Neutrophil (primary cell): ENCODE measurements around the gene DNAH7.

ENCODE experiments used
- H3K27ac ChIP-seq: fragments of 200-600 bp; sonication (generic); 2 replicates; pipeline ENCODE4 v1.5.1; 2016; ENCODE audit warnings: mild to moderate bottlenecking, moderate library complexity
- H3K27me3 ChIP-seq: fragments of 200-600 bp; sonication (generic); 2 replicates; pipeline ENCODE4 v1.6.0; 2016; ENCODE audit warnings: mild to moderate bottlenecking
- H3K36me3 ChIP-seq: fragments of 200-600 bp; sonication (generic); 2 replicates; pipeline ENCODE4 v1.5.1; 2017
- H3K4me1 ChIP-seq, 2 experiments: fragments of 200-600 bp in 1 of 2; sonication (generic) in 1 of 2; 1 replicate in 1 of 2; 2 replicates in 1 of 2; pipeline versions ENCODE4 v1.5.1 to v1.6.1; 2013 to 2016; ENCODE audit warnings: low read depth in 1 of 2, low read length in 1 of 2, mild to moderate bottlenecking in 1 of 2, moderate library complexity in 1 of 2; ENCODE audit not compliant: control insufficient read depth in 1 of 2, insufficient read depth in 1 of 2
- H3K4me3 ChIP-seq, 2 experiments: fragments of 200-600 bp in 1 of 2; sonication (generic) in 1 of 2; 1 replicate in 1 of 2; 2 replicates in 1 of 2; pipeline ENCODE4 v1.5.1; 2013 to 2016; ENCODE audit warnings: low read depth in 1 of 2, low read length in 1 of 2, mild to moderate bottlenecking in 1 of 2, moderate library complexity in 1 of 2
- H3K9me3 ChIP-seq: fragments of 200-600 bp; sonication (generic); 2 replicates; pipeline ENCODE4 v1.5.1; 2016
- CTCF ChIP-seq: fragments of 200-600 bp; sonication (generic); IDR thresholded peaks from 2 replicates; pipeline ENCODE4 v1.5.1; 2016; ENCODE audit warnings: antibody characterized with exemption

DNAH7 gene

DNA sequence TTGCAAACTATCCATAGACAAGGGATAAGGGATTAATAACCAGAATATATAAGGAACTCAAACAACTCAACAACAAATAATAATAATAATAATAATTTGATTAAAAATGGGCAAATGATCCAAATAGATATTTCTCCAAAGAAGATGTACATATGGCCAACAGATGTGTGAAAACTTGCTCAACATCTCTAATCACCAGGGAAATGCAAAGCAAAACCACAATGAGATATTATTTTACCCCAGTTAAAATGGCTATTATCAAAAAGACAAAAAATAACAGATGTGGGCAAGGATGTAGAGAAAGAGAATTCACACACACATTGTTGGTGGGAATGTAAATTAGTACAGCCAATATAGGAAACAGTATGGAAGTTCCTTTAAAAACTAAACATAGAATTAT is 26.9 kb downstream of the DNAH7 start:
- TF ChIP-seq CTCF = no peak
- H3K36me3 ChIP-seq = no peaks in the 10 kb centered on the region
- no peaks in the 10 kb centered on the region for H3K4me1 ChIP-seq
- H3K27me3 ChIP-seq = no peaks in the 10 kb centered on the region
- H3K4me3 ChIP-seq = no peak overlapping the region
- no peaks in the 10 kb centered on the region for H3K9me3 ChIP-seq
- H3K27ac ChIP-seq = no peak overlapping the region

DNA sequence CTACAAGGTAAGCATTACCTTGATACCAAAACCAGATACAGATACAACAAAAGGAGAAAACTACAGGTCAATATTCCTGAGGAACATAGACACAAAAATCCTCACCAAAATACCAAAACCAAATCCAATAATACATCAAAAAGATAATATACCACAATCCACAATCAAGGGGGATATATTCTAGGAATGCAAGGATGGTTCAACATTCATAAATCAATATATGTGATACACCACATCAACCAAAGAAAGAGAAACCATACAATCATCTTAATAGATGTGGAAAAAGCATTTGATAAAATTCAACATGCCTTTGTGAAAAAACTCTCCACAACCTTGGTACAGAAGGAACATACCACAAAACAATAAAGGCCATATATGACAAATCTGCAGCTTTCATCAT is 28.4 kb downstream of the DNAH7 start:
- Histone ChIP-seq H3K4me3 (no peak overlapping the region), H3K27me3 (no peaks in the 10 kb centered on the region), H3K4me1 (no peaks in the 10 kb centered on the region), H3K9me3 (no peaks in the 10 kb centered on the region), H3K27ac (no peak overlapping the region), H3K36me3 (no peaks in the 10 kb centered on the region)
- no peak for TF ChIP-seq CTCF

DNA sequence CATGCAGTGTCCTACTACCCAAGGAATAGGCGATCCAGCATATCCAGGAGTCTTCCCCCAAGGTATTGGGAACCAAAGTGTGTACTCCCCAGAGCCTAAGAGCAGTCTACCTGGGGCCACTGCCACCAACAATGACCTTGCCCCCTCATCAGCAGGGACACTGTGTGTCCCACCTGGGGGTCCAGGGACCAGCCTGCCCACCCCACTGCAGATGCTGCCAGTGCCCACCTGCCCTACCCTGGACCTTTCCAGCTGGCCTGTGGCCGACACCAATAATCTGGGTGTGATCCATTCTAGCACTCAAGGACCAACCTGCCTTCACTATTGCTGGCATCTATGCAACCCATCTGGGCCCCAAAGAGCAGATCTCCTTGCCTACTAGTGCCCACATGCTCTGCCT is 32.2 kb downstream of the DNAH7 start:
- no peaks in the 10 kb centered on the region for H3K36me3 ChIP-seq
- TF ChIP-seq CTCF = no peak
- no peak overlapping the region for H3K4me3 ChIP-seq
- no peaks in the 10 kb centered on the region for H3K4me1 ChIP-seq
- no peak overlapping the region for H3K27ac ChIP-seq
- H3K27me3 ChIP-seq = no peaks in the 10 kb centered on the region
- no peaks in the 10 kb centered on the region for H3K9me3 ChIP-seq

GRCh38 chr2:196018037-196018436 is 50.6 kb downstream of the DNAH7 start:
- H3K36me3 ChIP-seq = no peaks in the 10 kb centered on the region
- H3K4me1 ChIP-seq = no peaks in the 10 kb centered on the region
- no peak overlapping the region for H3K4me3 ChIP-seq
- no peak overlapping the region for H3K27ac ChIP-seq
- TF ChIP-seq CTCF = no peak
- no peaks in the 10 kb centered on the region for H3K27me3 ChIP-seq
- H3K9me3 ChIP-seq = no peaks in the 10 kb centered on the region

GRCh38 chr2:196012314-196012713 is 56.3 kb downstream of the DNAH7 start:
- Histone ChIP-seq H3K27me3 (no peaks in the 10 kb centered on the region), H3K9me3 (no peaks in the 10 kb centered on the region), H3K4me3 (no peak overlapping the region), H3K4me1 (no peaks in the 10 kb centered on the region), H3K36me3 (no peaks in the 10 kb centered on the region), H3K27ac (no peak overlapping the region)
- no peak for TF ChIP-seq CTCF

DNA sequence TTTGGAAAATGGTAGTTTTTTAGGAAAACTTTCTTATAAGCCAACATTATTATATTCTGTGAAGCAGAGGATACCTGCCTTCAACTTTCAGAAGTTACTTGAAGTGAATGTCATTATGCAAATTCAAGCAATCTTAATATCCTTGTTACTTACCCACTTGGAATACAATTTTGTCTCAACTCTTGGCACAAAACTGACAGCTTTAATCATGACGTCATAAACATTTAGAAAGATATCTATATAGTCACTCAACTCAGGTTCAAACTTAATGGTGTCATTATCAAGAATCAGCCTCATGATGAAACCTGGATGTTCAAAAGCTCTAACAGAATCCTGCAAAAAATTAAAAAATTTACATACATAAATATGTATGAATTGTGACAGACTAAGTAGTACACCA is 68.1 kb downstream of the DNAH7 start:
- H3K27ac ChIP-seq = no peak overlapping the region
- no peaks in the 10 kb centered on the region for H3K9me3 ChIP-seq
- no peak for TF ChIP-seq CTCF
- H3K36me3 ChIP-seq = no peaks in the 10 kb centered on the region
- no peak overlapping the region for H3K4me3 ChIP-seq
- H3K27me3 ChIP-seq = no peaks in the 10 kb centered on the region
- no peaks in the 10 kb centered on the region for H3K4me1 ChIP-seq
